Measurements from ENCODE around the gene NAALADL1.
A peak's percentile ranks its signal among the peaks of the same experiment; 100 is the strongest.

Gene NAALADL1

GRCh38 chr11:65100674-65101350 is 42.5 kb upstream of the NAALADL1 start:
- TF ChIP-seq POLR2A (IDR thresholded peaks at IDR 0.05; ENCODE audit: extremely low read depth, insufficient read length) (no peak), MYC (IDR thresholded peaks at IDR 0.05; ENCODE audit: low read depth, low read length) (no peak), MAX (IDR thresholded peaks at IDR 0.05; ENCODE audit: low read depth, low read length) (no peak), CTCF (IDR thresholded peaks at IDR 0.05; ENCODE audit: low read depth, low read length) (peak; percentile 11)
- no peak for DNase-seq (ENCODE audit: low read depth)
- no peak overlapping the region for H3K4me3 ChIP-seq (ENCODE audit: low read depth, low read length)

- peak overlapping the region; percentile 92 for H3K4me3 ChIP-seq (ENCODE audit: low read depth, low read length)
- no peak for DNase-seq (ENCODE audit: low read depth)
- no peak for TF ChIP-seq CTCF (IDR thresholded peaks at IDR 0.05; ENCODE audit: low read depth, low read length)
- no peak for TF ChIP-seq MYC (IDR thresholded peaks at IDR 0.05; ENCODE audit: low read depth, low read length)
- TF ChIP-seq POLR2A (IDR thresholded peaks at IDR 0.05; ENCODE audit: extremely low read depth, insufficient read length), result no peak
- no peak for TF ChIP-seq MAX (IDR thresholded peaks at IDR 0.05; ENCODE audit: low read depth, low read length)
These were observed 38.6 kb upstream of the NAALADL1 start for GRCh38 chr11:65096926-65097325.

- TF ChIP-seq CTCF (IDR thresholded peaks at IDR 0.05; ENCODE audit: low read depth, low read length) (no peak), POLR2A (IDR thresholded peaks at IDR 0.05; ENCODE audit: extremely low read depth, insufficient read length) (peak; percentile 78), MAX (IDR thresholded peaks at IDR 0.05; ENCODE audit: low read depth, low read length) (peak; percentile 69), MYC (IDR thresholded peaks at IDR 0.05; ENCODE audit: low read depth, low read length) (peak; percentile 90)
- peak; percentile 95 for DNase-seq (ENCODE audit: low read depth)
- peak within 1 kb of the TSS; percentile 92 for H3K4me3 ChIP-seq (ENCODE audit: low read depth, low read length)
These were observed 37.8 kb upstream of the NAALADL1 start, which contains the start of gene VPS51 for GRCh38 chr11:65095974-65096806. Gene VPS51 (plus strand): TSS chr11:65096214. CDS start chr11:65096251, 37 bp downstream.

- TF ChIP-seq POLR2A (IDR thresholded peaks at IDR 0.05; ENCODE audit: extremely low read depth, insufficient read length) (no peak), CTCF (IDR thresholded peaks at IDR 0.05; ENCODE audit: low read depth, low read length) (no peak), MYC (IDR thresholded peaks at IDR 0.05; ENCODE audit: low read depth, low read length) (no peak)
- no peak for DNase-seq (ENCODE audit: low read depth)
- H3K4me3 ChIP-seq (ENCODE audit: low read depth, low read length), result peak overlapping the region; percentile 92
These were observed 37.1 kb upstream of the NAALADL1 start for GRCh38 chr11:65095427-65095826.

GRCh38 chr11:65090628-65091027 is 32.3 kb upstream of the NAALADL1 start:
- TF ChIP-seq CTCF (IDR thresholded peaks at IDR 0.05; ENCODE audit: low read depth, low read length) (no peak), MYC (IDR thresholded peaks at IDR 0.05; ENCODE audit: low read depth, low read length) (no peak)
- no peak for DNase-seq (ENCODE audit: low read depth)
- H3K4me3 ChIP-seq (ENCODE audit: low read depth, low read length), result no peak overlapping the region

All from NB4 (cell line).